Natural killer cell (primary cell): Measurements from ENCODE around the gene IFI30. TPM values are rescaled to one million over a fixed set of nuclear protein-coding genes. Genes with fewer than 3 reads are reported as not detected.

ENCODE experiments used
- ATAC-seq, 3 donors: fragments of 150-1000 bp in 2 of 3; fragments of 200-7000 bp in 1 of 3; cut with Tn5 transposase; 1 replicate in 1 of 3; 2 replicates in 2 of 3; pipeline ENCODE4 v1.10.0; 2021; ENCODE audit warnings: mild to moderate bottlenecking in 2 of 3, moderate library complexity in 2 of 3
- DNase-seq, 2 donors: peaks; one replicate each; pipeline versions ENCODE4 v3.0.0 to v3.0.0-alpha.2; 2013 to 2021; ENCODE audit warnings: mixed read lengths in 1 of 2
- H3K27ac ChIP-seq: one replicate; pipeline ENCODE4 v1.5.1; 2013; ENCODE audit warnings: mild to moderate bottlenecking, low read length
- H3K27me3 ChIP-seq: one replicate; pipeline ENCODE4 v1.6.1; 2013; ENCODE audit warnings: low read length; ENCODE audit not compliant: control insufficient read depth, insufficient read depth
- H3K36me3 ChIP-seq: one replicate; pipeline ENCODE4 v1.6.1; 2013; ENCODE audit warnings: low read length; ENCODE audit not compliant: control insufficient read depth, insufficient read depth
- H3K4me1 ChIP-seq: one replicate; pipeline ENCODE4 v1.6.1; 2013; ENCODE audit warnings: low read length; ENCODE audit not compliant: control insufficient read depth, insufficient read depth
- H3K4me3 ChIP-seq: one replicate; pipeline ENCODE4 v1.5.1; 2013; ENCODE audit warnings: low read length
- H3K9me3 ChIP-seq: one replicate; pipeline ENCODE4 v1.6.1; 2013; ENCODE audit warnings: low read length; ENCODE audit not compliant: control insufficient read depth, insufficient read depth
- H3K27ac Mint-ChIP-seq, 2 donors: one replicate each; pipeline ENCODE4 v1.8.0; 2022; ENCODE audit warnings: mild to moderate bottlenecking in 2 of 2, mixed read lengths in 2 of 2, moderate library complexity in 1 of 2
- H3K27me3 Mint-ChIP-seq, 2 donors: one replicate each; pipeline ENCODE4 v1.8.0; 2022; ENCODE audit warnings: low read depth in 2 of 2, mixed read lengths in 2 of 2
- H3K36me3 Mint-ChIP-seq: one replicate; pipeline ENCODE4 v1.8.0; 2022; ENCODE audit warnings: mixed read lengths
- H3K4me1 Mint-ChIP-seq, 2 donors: one replicate each; pipeline ENCODE4 v1.8.0; 2022; ENCODE audit warnings: mixed read lengths in 2 of 2
- H3K4me3 Mint-ChIP-seq: one replicate; pipeline ENCODE4 v1.8.0; 2022; ENCODE audit warnings: mild to moderate bottlenecking, moderate library complexity, mixed read lengths
- H3K9me3 Mint-ChIP-seq, 2 donors: one replicate each; pipeline ENCODE4 v1.8.0; 2022; ENCODE audit warnings: mixed read lengths in 2 of 2
- WGBS: methylation state at CpG from one replicate; pipeline ENCODE4 v1.1.7; 2013; ENCODE audit warnings: missing lambda C conversion rate; ENCODE audit not compliant: insufficient coverage; 5-methylcytosine and 5-hydroxymethylcytosine counted together
- intact Hi-C: fragments of 100-400 bp; cut with micrococcal nuclease; formaldehyde crosslinking; loops from one replicate; pipeline ENCODE4 v1.14.2; 2022
- total RNA-seq, 4 donors: library from RNA; stranded (reverse); fragments of 120-200 nt in 1 of 4; gene quantifications; one replicate each; pipeline versions ENCODE4 v1.2.3 to v1.2.4, GENCODE V29; 2013 to 2022
- TF ChIP-seq, protein P1 (sequence below): fragments of 200-600 bp; IDR thresholded peaks from one replicate; pipeline ENCODE4 v1.8.0; 2022; ENCODE audit warnings: antibody characterized with exemption

The IFI30 gene
- total RNA-seq, 3 donors from 2014 or later (not counting 1 experiment from before 2014, with no cell fraction given), result 38.2 to 109 (median 89.5) TPM

DNA sequence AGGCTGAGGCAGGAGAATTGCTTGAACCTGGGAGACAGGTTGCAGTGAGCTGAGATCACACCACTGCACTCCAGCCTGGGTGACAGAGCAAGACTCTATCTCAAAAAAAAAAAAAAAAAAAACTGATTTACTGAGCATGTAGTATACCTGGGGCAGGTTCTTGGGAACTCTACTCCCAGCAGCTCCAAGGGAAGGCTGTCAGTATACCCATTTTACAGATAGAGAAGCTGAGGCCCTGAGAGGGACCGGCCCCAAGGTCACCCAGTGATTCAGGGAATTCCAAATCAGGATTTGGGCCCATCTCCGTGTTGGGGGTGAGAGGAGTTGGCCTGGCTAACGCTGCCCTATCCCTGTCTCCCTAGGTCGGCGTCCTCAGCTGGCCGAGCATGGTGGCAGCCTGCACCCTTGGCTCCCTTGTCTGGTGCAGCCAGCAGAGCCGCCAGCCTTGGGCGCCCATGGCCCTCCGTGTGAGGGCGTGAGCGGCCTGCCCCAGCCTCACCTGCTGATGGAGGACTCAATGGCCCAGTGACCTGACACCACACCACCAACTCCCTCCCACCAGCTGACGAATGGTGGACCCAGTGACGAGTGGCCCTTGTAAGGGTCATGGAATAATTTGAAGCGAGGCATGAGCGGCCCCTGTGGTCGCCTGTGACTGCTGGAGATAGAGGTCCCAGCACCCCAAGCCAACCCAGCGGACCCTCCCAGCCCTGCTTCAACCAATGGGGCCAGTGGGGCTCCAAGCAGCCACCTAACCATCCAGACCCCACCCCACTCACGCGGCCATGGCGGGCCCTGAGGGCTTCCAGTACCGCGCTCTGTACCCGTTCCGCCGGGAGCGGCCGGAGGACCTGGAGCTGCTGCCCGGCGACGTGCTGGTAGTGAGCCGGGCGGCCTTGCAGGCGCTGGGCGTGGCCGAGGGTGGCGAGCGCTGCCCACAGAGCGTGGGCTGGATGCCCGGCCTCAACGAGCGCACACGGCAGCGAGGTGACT lies 18.2 kb upstream of the IFI30 start:
- DNase-seq, result no peak
- peaks cover 34% of the 10 kb centered on the region for H3K4me1 ChIP-seq

DNA sequence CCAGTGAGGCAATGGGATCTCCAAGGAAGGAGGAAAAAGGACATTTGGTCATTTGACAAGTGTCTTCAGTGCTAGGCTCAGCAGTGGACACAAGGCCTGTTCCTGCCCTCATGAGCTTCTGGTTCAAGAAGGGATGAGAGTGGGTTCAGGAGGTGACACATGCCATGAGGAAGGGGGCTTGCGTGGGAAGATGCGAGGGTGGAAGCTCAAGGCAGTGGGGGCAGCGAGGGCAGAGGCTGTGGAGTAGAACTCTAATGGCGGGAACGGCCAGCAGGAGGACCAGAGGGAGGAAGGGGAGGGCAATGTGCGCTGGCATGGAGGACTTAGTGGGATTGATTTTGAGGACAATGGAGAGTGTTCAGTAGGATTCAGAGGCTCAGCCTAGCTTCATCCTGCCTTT lies 17.3 kb upstream of the IFI30 start:
- Histone ChIP-seq H3K4me1 (peaks cover 31% of the 10 kb centered on the region), H3K9me3 (no peaks in the 10 kb centered on the region), H3K27ac (no peak overlapping the region), H3K4me3 (no peak overlapping the region), H3K27me3 (no peaks in the 10 kb centered on the region), H3K36me3 (no peaks in the 10 kb centered on the region)
- H3K4me3 Mint-ChIP-seq, result no peak overlapping the region
- H3K36me3 Mint-ChIP-seq, result no peaks in the 10 kb centered on the region
- TF ChIP-seq, protein P1, sequence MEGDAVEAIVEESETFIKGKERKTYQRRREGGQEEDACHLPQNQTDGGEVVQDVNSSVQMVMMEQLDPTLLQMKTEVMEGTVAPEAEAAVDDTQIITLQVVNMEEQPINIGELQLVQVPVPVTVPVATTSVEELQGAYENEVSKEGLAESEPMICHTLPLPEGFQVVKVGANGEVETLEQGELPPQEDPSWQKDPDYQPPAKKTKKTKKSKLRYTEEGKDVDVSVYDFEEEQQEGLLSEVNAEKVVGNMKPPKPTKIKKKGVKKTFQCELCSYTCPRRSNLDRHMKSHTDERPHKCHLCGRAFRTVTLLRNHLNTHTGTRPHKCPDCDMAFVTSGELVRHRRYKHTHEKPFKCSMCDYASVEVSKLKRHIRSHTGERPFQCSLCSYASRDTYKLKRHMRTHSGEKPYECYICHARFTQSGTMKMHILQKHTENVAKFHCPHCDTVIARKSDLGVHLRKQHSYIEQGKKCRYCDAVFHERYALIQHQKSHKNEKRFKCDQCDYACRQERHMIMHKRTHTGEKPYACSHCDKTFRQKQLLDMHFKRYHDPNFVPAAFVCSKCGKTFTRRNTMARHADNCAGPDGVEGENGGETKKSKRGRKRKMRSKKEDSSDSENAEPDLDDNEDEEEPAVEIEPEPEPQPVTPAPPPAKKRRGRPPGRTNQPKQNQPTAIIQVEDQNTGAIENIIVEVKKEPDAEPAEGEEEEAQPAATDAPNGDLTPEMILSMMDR, result no peak
- peaks cover 24 to 40% of the 10 kb centered on the region in 2 donors for H3K4me1 Mint-ChIP-seq
- DNase-seq (no peak), ATAC-seq (no peak)
- intact Hi-C loops, result no loop called here
- over 99% methylated on average over 5 of the region's 6 CpGs for WGBS
- H3K27ac Mint-ChIP-seq, result no peak overlapping the region
- H3K9me3 Mint-ChIP-seq, result no peaks in the 10 kb centered on the region
- H3K27me3 Mint-ChIP-seq, result peaks cover 0 to 2% of the 10 kb centered on the region in 2 donors

More for the DNA sequence above, 18.2 kb upstream of the IFI30 start:
- Mint-ChIP-seq H3K4me3 (peak overlapping the region; percentile 64), H3K9me3 (no peaks in the 10 kb centered on the region), H3K27ac (no peak overlapping the region), H3K27me3 (peaks cover 0 to 2% of the 10 kb centered on the region in 2 donors), H3K36me3 (no peaks in the 10 kb centered on the region), H3K4me1 (peaks cover 32 to 46% of the 10 kb centered on the region in 2 donors)
- Histone ChIP-seq H3K27ac (no peak overlapping the region), H3K27me3 (no peaks in the 10 kb centered on the region), H3K36me3 (peaks cover 5% of the 10 kb centered on the region), H3K4me3 (no peak overlapping the region), H3K9me3 (no peaks in the 10 kb centered on the region)
- 97% methylated on average over 43 of the region's 43 CpGs for WGBS
- TF ChIP-seq, protein P1, result no peak
- intact Hi-C loops, result no loop called here
- ATAC-seq, result no peak

DNA sequence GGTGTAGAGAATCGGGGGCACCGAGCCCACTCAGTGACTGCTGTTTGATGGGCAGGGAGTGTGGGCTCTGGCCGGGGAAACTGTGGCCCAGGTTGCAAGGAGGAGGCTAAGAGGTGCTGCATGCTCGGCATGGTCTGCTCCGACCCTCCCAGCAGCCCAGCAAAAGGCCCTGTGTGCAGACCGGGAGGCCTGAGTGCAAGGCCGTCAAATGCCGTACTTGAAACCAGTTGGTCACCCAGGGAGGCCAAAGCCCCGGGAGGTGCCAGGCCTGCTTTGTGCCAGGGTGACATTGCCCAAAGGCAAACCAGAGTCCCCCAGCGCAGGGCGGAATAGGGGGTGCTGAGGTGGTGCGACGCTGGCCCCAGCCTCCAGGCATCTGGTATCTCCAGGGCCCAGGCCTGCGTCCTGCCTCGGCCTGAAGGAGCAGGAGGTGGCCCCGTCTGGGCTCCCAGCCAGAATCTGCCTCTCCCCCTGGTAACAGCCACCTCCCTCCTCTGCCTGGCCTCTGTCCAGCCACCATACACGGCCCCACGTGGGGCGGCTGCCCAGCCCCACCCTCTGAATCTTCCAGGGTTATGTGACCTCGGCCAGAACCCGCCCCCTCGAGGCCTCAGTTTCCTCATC lies 16.7 kb upstream of the IFI30 start:
- H3K27ac ChIP-seq, result no peak overlapping the region
- TF ChIP-seq, protein P1, result no peak
- Mint-ChIP-seq H3K4me1 (peaks cover 17 to 37% of the 10 kb centered on the region in 2 donors), H3K4me3 (no peak overlapping the region), H3K9me3 (no peaks in the 10 kb centered on the region), H3K36me3 (no peaks in the 10 kb centered on the region), H3K27ac (no peak overlapping the region), H3K27me3 (peaks cover 0 to 2% of the 10 kb centered on the region in 2 donors)
- intact Hi-C loops, result no loop called here
- H3K9me3 ChIP-seq, result no peaks in the 10 kb centered on the region
- 68% methylated on average over 22 of the region's 22 CpGs for WGBS
- ATAC-seq, result no peak
- DNase-seq, result no peak
- no peaks in the 10 kb centered on the region for H3K36me3 ChIP-seq
- no peaks in the 10 kb centered on the region for H3K27me3 ChIP-seq
- H3K4me1 ChIP-seq, result peaks cover 31% of the 10 kb centered on the region
- H3K4me3 ChIP-seq, result no peak overlapping the region
